Tibial artery (tissue), 4 donors: ENCODE data around the gene MZT1.

Experiments used
- DNase-seq, 2 donors: peaks; one replicate each; pipeline ENCODE4 v3.0.0-alpha.2; 2019
- H3K27ac ChIP-seq, 2 donors: fragments of 200-600 bp; sonication (generic) in 1 of 2; 1 replicate in 1 of 2; 2 replicates in 1 of 2; pipeline ENCODE4 v1.5.1; 2018 to 2019; ENCODE audit warnings: mild to moderate bottlenecking in 1 of 2
- H3K27me3 ChIP-seq, 2 donors: fragments of 200-600 bp; sonication (generic) in 1 of 2; one replicate each; pipeline versions ENCODE4 v1.5.1 to v1.6.0; 2016 to 2019
- H3K36me3 ChIP-seq, 3 donors: fragments of 200-600 bp; sonication (generic) in 2 of 3; one replicate each; pipeline ENCODE4 v1.5.1; 2016 to 2019; ENCODE audit warnings: mild to moderate bottlenecking in 2 of 3
- H3K4me1 ChIP-seq, 4 donors: fragments of 200-600 bp; sonication (generic) in 2 of 4; 1 replicate in 3 of 4; 2 replicates in 1 of 4; pipeline ENCODE4 v1.5.1; 2016 to 2019
- H3K4me3 ChIP-seq, 2 donors: fragments of 200-600 bp; sonication (generic) in 1 of 2; 1 replicate in 1 of 2; 2 replicates in 1 of 2; pipeline ENCODE4 v1.5.1; 2018 to 2019; ENCODE audit warnings: mild to moderate bottlenecking in 2 of 2
- H3K9me3 ChIP-seq, 3 donors: fragments of 200-600 bp; sonication (generic) in 1 of 3; one replicate each; pipeline ENCODE4 v1.5.1; 2016 to 2019
- intact Hi-C: fragments of 100-400 bp; cut with DNase I; formaldehyde crosslinking; loops from one replicate; pipeline ENCODE4 v1.15.0; 2023; ENCODE audit warnings: low total_unique reads
- TF ChIP-seq, protein P1 (sequence below), 2 experiments: fragments of 200-600 bp in 1 of 2; fragments of 450-650 bp in 1 of 2; IDR thresholded peaks; one replicate each; pipeline ENCODE4 v1.5.1; 2017 to 2019; ENCODE audit warnings: antibody characterized with exemption in 2 of 2, mild to moderate bottlenecking in 1 of 2, moderate library complexity in 1 of 2

The MZT1 gene

DNA sequence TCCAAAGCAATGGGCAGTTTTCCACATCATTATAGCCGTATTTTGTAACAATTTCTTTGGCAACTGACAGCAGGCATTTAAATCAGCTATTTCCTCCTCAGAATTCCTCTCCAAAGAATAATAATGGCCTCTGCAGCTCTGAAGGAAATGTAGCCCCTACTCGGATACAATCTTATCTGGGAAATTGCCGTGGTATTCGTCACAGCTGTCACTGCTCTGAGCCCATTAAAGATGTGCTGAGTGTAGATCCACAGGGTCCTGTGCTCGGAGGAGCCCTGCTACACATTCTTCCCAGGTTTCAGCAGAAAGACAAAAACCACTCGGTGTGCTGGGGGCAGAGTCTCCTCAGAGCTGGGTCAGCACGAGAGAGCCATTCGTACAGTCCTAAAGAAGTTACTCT, 33.1 kb downstream of the MZT1 start:
- H3K36me3 ChIP-seq = no peaks in the 10 kb centered on the region
- DNase-seq = no peak
- no peaks in the 10 kb centered on the region for H3K27me3 ChIP-seq
- peaks cover 0 to 10% (median 0%) of the 10 kb centered on the region in 3 donors for H3K9me3 ChIP-seq
- H3K4me1 ChIP-seq = no peaks in the 10 kb centered on the region
- intact Hi-C loops = no loop called here
- no peak overlapping the region for H3K4me3 ChIP-seq
- TF ChIP-seq, protein P1, sequence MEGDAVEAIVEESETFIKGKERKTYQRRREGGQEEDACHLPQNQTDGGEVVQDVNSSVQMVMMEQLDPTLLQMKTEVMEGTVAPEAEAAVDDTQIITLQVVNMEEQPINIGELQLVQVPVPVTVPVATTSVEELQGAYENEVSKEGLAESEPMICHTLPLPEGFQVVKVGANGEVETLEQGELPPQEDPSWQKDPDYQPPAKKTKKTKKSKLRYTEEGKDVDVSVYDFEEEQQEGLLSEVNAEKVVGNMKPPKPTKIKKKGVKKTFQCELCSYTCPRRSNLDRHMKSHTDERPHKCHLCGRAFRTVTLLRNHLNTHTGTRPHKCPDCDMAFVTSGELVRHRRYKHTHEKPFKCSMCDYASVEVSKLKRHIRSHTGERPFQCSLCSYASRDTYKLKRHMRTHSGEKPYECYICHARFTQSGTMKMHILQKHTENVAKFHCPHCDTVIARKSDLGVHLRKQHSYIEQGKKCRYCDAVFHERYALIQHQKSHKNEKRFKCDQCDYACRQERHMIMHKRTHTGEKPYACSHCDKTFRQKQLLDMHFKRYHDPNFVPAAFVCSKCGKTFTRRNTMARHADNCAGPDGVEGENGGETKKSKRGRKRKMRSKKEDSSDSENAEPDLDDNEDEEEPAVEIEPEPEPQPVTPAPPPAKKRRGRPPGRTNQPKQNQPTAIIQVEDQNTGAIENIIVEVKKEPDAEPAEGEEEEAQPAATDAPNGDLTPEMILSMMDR (IDR thresholded peaks at IDR 0.05) = no peak
- H3K27ac ChIP-seq = no peak overlapping the region

DNA sequence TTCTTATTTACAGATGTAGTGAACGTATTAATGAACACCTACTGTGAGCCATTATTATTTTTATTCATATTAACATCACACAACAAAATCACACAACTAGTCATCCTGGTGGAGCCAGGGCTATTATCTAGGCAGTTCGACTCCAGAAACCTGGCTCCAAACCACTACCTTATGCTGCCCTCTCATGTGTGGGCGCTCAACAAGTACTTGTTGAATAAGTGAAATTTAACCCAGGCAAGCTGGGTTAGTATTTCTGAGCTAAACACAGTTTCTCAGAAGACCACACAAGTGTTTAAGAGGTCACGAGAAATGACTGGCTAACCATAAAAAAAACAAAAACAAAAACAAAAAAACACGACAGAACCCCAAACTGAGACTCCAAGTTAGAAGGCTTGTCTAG, 33.6 kb downstream of the MZT1 start:
- DNase-seq = no peak

DNA sequence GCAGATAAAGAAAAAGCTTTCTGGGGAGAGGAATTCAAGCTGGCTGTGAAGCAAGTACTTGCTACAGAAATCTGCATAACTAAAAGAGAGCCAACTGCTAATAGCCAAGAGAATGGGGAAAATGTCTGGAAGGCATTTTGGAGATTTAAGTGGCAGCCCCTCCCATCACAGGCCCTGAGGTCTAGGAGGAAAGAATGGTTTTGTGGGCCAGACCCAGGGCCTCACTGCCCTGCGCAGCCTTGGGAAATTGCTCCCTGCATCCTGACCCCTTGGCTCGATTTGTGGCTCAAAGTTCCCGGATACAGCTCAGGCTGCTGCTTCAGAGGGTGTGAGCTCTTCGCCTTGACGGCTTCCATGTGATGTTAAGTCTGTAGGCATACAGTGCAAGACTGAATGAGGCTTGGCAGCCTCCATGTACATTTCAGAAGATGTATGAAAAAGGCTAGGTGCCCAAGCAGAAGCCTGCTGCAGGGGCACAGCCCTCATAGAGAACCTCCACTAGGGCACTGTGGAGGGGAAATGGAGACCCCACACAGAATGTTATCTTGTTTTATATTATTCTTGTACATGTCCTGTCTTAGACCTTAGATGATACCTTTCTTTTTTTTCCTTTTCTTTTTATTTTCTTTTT, 34.4 kb downstream of the MZT1 start:
- Histone ChIP-seq H3K27me3 (no peaks in the 10 kb centered on the region), H3K27ac (no peak overlapping the region), H3K4me1 (no peaks in the 10 kb centered on the region), H3K9me3 (peaks cover 0 to 10% (median 0%) of the 10 kb centered on the region in 3 donors), H3K4me3 (no peak overlapping the region), H3K36me3 (no peaks in the 10 kb centered on the region)
- intact Hi-C loops = no loop called here
- TF ChIP-seq, protein P1 (IDR thresholded peaks at IDR 0.05) = no peak
- no peak for DNase-seq

More for the DNA sequence above, 33.6 kb downstream of the MZT1 start:
- intact Hi-C loops = no loop called here
- Histone ChIP-seq H3K27me3 (no peaks in the 10 kb centered on the region), H3K4me1 (no peaks in the 10 kb centered on the region), H3K27ac (no peak overlapping the region), H3K4me3 (no peak overlapping the region), H3K9me3 (peaks cover 0 to 10% (median 0%) of the 10 kb centered on the region in 3 donors), H3K36me3 (no peaks in the 10 kb centered on the region)
- TF ChIP-seq, protein P1 (IDR thresholded peaks at IDR 0.05) = no peak

DNA sequence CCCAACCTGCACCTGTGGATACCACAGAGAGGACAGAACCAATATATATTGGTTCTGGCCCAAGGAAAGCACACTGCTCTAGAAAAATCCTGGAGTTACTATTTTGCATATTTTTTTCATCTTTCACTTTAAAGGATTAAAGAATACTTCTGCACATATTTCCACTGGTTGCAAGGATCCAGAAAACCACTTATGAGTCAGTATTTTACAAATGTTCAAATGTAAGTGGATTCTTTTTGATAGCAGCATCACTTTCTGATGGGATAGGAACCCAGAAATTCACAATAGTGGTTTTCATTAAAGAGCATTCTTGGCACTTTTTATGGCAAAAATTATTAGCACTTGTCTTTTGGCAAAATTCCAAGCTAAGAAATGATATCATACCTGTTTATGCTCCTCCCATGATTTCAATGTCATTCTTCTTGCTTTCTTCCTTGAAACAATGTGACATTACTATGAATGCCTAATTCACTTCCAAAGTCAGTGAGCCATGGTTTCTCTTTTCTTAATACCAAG, 38.2 kb downstream of the MZT1 start:
- no peaks in the 10 kb centered on the region for H3K27me3 ChIP-seq
- H3K36me3 ChIP-seq = no peaks in the 10 kb centered on the region
- intact Hi-C loops = no loop called here
- no peaks in the 10 kb centered on the region for H3K4me1 ChIP-seq
- TF ChIP-seq, protein P1 (IDR thresholded peaks at IDR 0.05) = no peak
- no peak for DNase-seq
- no peak overlapping the region for H3K27ac ChIP-seq
- H3K9me3 ChIP-seq = peaks cover 0 to 10% (median 0%) of the 10 kb centered on the region in 3 donors
- no peak overlapping the region for H3K4me3 ChIP-seq

DNA sequence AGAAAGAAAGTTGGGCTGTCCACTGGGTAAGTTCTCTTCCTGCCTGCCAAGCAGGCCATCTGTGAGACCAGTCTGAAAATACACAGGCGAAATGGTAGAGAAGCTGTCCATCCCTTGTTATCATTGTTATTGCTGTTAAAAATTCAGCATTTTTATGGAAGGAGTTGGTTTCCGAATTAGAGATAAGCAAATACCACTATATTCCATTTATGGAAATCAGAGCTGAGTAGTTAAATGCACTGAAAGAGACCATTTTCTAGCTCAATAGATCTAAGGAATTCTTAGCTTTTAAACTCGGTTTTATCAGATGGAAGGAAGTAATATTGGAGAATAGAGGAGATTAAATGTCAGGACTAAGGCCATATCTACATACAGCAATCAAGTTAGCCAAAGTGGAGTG, 40.7 kb downstream of the MZT1 start:
- Histone ChIP-seq H3K36me3 (no peaks in the 10 kb centered on the region), H3K4me3 (no peak overlapping the region), H3K4me1 (no peaks in the 10 kb centered on the region), H3K27ac (no peak overlapping the region), H3K9me3 (no peaks in the 10 kb centered on the region), H3K27me3 (no peaks in the 10 kb centered on the region)
- intact Hi-C loops = no loop called here
- TF ChIP-seq, protein P1 (IDR thresholded peaks at IDR 0.05) = no peak
- DNase-seq = no peak
